ENCODE results near the gene CD164L2.

- no peak for TF ChIP-seq CTCF (conservative IDR thresholded peaks at IDR 0.05 in 1 of 2, IDR thresholded peaks at IDR 0.05 in 1 of 2; ENCODE audit: extremely low read depth in 1 of 2, insufficient read depth in 1 of 2, low read depth in 1 of 2, low read length in 2 of 2)
- no peak for TF ChIP-seq EZH2 (IDR thresholded peaks at IDR 0.05; ENCODE audit: borderline replicate concordance, low read length)
These were observed 2.1 kb downstream of the CD164L2 start for GRCh38 chr1:27380766-27381733.

All from mammary epithelial cell (primary cell).